Esophagus squamous epithelium (tissue), 5 donors: ENCODE results near the gene VWA8. TPM values are rescaled to one million over a fixed set of nuclear protein-coding genes. Genes with fewer than 3 reads are reported as not detected.
"Not testable (repeated sequence)": the region's sequence is repeated elsewhere in the genome, so short reads cannot be mapped to it uniquely, and the experiment has no call there.

Source experiments
- DNase-seq: peaks from one replicate; lab custom pipeline; 2025; lab: John Stamatoyannopoulos, UW
- H3K27ac ChIP-seq, 4 donors: fragments of 200-600 bp; sonication (generic); one replicate each; pipeline ENCODE4 v1.5.1; 2016 to 2019; ENCODE audit warnings: mild to moderate bottlenecking in 1 of 4
- H3K27me3 ChIP-seq, 4 donors: fragments of 200-600 bp; sonication (generic); 1 replicate in 3 of 4; 2 replicates in 1 of 4; pipeline versions ENCODE4 v1.5.1 to v1.6.0; 2017 to 2021; ENCODE audit warnings: antibody characterized with exemption in 1 of 4
- H3K36me3 ChIP-seq, 3 donors: fragments of 200-600 bp; sonication (generic); one replicate each; pipeline ENCODE4 v1.5.1; 2016 to 2019
- H3K4me1 ChIP-seq, 3 donors: fragments of 200-600 bp; sonication (generic); one replicate each; pipeline ENCODE4 v1.5.1; 2017 to 2019
- H3K4me3 ChIP-seq, 4 donors: fragments of 200-600 bp; sonication (generic); 1 replicate in 3 of 4; 2 replicates in 1 of 4; pipeline ENCODE4 v1.5.1; 2016 to 2019; ENCODE audit warnings: mild to moderate bottlenecking in 2 of 4, moderate library complexity in 1 of 4
- H3K9me3 ChIP-seq, 3 donors: fragments of 200-600 bp; sonication (generic); one replicate each; pipeline ENCODE4 v1.5.1; 2016 to 2019
- CTCF ChIP-seq, 6 experiments: fragments of 450-650 bp in 4 of 6; fragments of 200-600 bp in 2 of 6; sonication (generic) in 2 of 6; IDR thresholded peaks; one replicate each; pipeline ENCODE4 v1.5.1; 2016 to 2019; ENCODE audit warnings: antibody characterized with exemption in 6 of 6, mild to moderate bottlenecking in 4 of 6, moderate library complexity in 4 of 6
- POLR2A ChIP-seq, 4 donors: fragments of 450-650 bp; IDR thresholded peaks; one replicate each; pipeline ENCODE4 v1.6.1; 2017; ENCODE audit warnings: antibody characterized with exemption in 4 of 4, mild to moderate bottlenecking in 4 of 4, moderate library complexity in 3 of 4
- WGBS, 2 donors: methylation state at CpG; one replicate each; pipeline ENCODE4 v1.1.5; 2018; 5-methylcytosine and 5-hydroxymethylcytosine counted together
- intact Hi-C: fragments of 100-400 bp; cut with DNase I; formaldehyde crosslinking; loops from one replicate; pipeline ENCODE4 v1.15.0; 2022
- total RNA-seq, 4 donors: library from RNA; depleted of rRNA; stranded (reverse); fragments of >200 nt; gene quantifications; one replicate each; pipeline ENCODE4 v1.1.0, GENCODE V29; 2016
- donor health status: DM: yes; HTN: yes; CAD: no.

VWA8 gene
- total RNA-seq, 4 donors from 2014 or later, result 10.5 to 23.7 (median 17.3) TPM

- no peaks in the 10 kb centered on the region for H3K4me1 ChIP-seq
- H3K36me3 ChIP-seq, result peaks cover 0 to 20% (median 0%) of the 10 kb centered on the region in 3 donors
- intact Hi-C loops, result no loop called here
- DNase-seq, result no peak
- WGBS, 2 donors, result 72 to 84% methylated on average over 2 of the region's 2 CpGs
- H3K9me3 ChIP-seq, result no peaks in the 10 kb centered on the region
- H3K4me3 ChIP-seq, result no peak overlapping the region
- H3K27ac ChIP-seq, result no peak overlapping the region
- H3K27me3 ChIP-seq, result no peaks in the 10 kb centered on the region
- no peak for TF ChIP-seq POLR2A (IDR thresholded peaks at IDR 0.05)
- TF ChIP-seq CTCF (IDR thresholded peaks at IDR 0.05), result no peak
Observed at GRCh38 chr13:41751277-41751676, 209.6 kb downstream of the VWA8 start.

GRCh38 chr13:41746259-41746658 is 214.7 kb downstream of the VWA8 start:
- no peaks in the 10 kb centered on the region for H3K4me1 ChIP-seq
- intact Hi-C loops, result no loop called here
- H3K9me3 ChIP-seq, result no peaks in the 10 kb centered on the region
- no peak overlapping the region for H3K4me3 ChIP-seq
- H3K36me3 ChIP-seq, result peaks cover 0 to 13% (median 0%) of the 10 kb centered on the region in 3 donors
- WGBS, 2 donors, result 84 to 89% methylated on average over 2 of the region's 2 CpGs
- TF ChIP-seq POLR2A (IDR thresholded peaks at IDR 0.05) (no peak), CTCF (IDR thresholded peaks at IDR 0.05) (no peak)
- DNase-seq, result no peak
- no peak overlapping the region for H3K27ac ChIP-seq
- no peaks in the 10 kb centered on the region for H3K27me3 ChIP-seq

- WGBS, 2 donors, result 83 to 93% methylated on average over 3 of the region's 3 CpGs
- intact Hi-C loops, DNase-seq, H3K4me1 ChIP-seq, H3K4me3 ChIP-seq, H3K27ac ChIP-seq, H3K27me3 ChIP-seq, H3K9me3 ChIP-seq: not testable (repeated sequence)
- H3K36me3 ChIP-seq, result peaks cover 0 to 13% (median 0%) of the 10 kb centered on the region in 3 donors
Observed at GRCh38 chr13:41745496-41745895, 215.4 kb downstream of the VWA8 start.

- WGBS, 2 donors, result 81 to 92% methylated on average over 4 of the region's 4 CpGs
Observed at GRCh38 chr13:41742917-41743552, 217.9 kb downstream of the VWA8 start.

GRCh38 chr13:41740479-41740878 is 220.4 kb downstream of the VWA8 start:
- Histone ChIP-seq H3K4me3 (no peak overlapping the region), H3K36me3 (no peaks in the 10 kb centered on the region), H3K9me3 (no peaks in the 10 kb centered on the region), H3K27me3 (no peaks in the 10 kb centered on the region), H3K4me1 (no peaks in the 10 kb centered on the region), H3K27ac (no peak overlapping the region)
- 84 to 93% methylated on average over 4 of the region's 4 CpGs for WGBS, 2 donors
- TF ChIP-seq CTCF (IDR thresholded peaks at IDR 0.05) (no peak), POLR2A (IDR thresholded peaks at IDR 0.05) (no peak)
- DNase-seq, result no peak
- intact Hi-C loops, result no loop called here

More at GRCh38 chr13:41742917-41743552, 217.9 kb downstream of the VWA8 start:
- H3K27ac ChIP-seq, result no peak overlapping the region
- no peaks in the 10 kb centered on the region for H3K27me3 ChIP-seq
- no peaks in the 10 kb centered on the region for H3K4me1 ChIP-seq
- no peaks in the 10 kb centered on the region for H3K9me3 ChIP-seq
- TF ChIP-seq POLR2A (IDR thresholded peaks at IDR 0.05) (no peak), CTCF (IDR thresholded peaks at IDR 0.05) (no peak)
- no peak for DNase-seq
- intact Hi-C loops, result no loop called here
- no peak overlapping the region for H3K4me3 ChIP-seq
- H3K36me3 ChIP-seq, result no peaks in the 10 kb centered on the region
